ENCODE measurements around the gene DNAJC1. TPM values are rescaled to one million over a fixed set of nuclear protein-coding genes. Genes with fewer than 3 reads are reported as not detected.

DNAJC1 gene
- total and polyA plus RNA-seq, 4 donors, result 21.2 to 48.1 (median 32.5) TPM

GRCh38 chr10:21980691-21981090, 22.8 kb downstream of the DNAJC1 start:
- no peaks in the 10 kb centered on the region for H3K9me3 ChIP-seq (ENCODE audit: control insufficient read depth in 4 of 4, low read length in 3 of 4)
- DNase-seq (ENCODE audit: low spot score), result no peak
- no peaks in the 10 kb centered on the region for H3K27me3 ChIP-seq (ENCODE audit: control insufficient read depth in 4 of 4, insufficient read depth in 4 of 4, low read length in 3 of 4)
- no peak for TF ChIP-seq FOXA1 (IDR thresholded peaks at IDR 0.05)
- no peak for TF ChIP-seq ATF3 (IDR thresholded peaks at IDR 0.05)
- TF ChIP-seq SP1 (IDR thresholded peaks at IDR 0.05), result no peak
- no peak for TF ChIP-seq RXRA (IDR thresholded peaks at IDR 0.05)
- no peak overlapping the region for H3K9ac ChIP-seq (ENCODE audit: low read depth in 1 of 2, low read length in 2 of 2)
- H3K4me1 ChIP-seq (ENCODE audit: control insufficient read depth in 4 of 4, insufficient read depth in 4 of 4, low read length in 3 of 4), result no peaks in the 10 kb centered on the region
- no peak overlapping the region for H3K27ac ChIP-seq (ENCODE audit: low read depth in 1 of 2, low read length in 2 of 2)
- H3K36me3 ChIP-seq (ENCODE audit: control insufficient read depth in 4 of 4, insufficient read depth in 3 of 4, low read depth in 1 of 4, low read length in 3 of 4), result no peaks in the 10 kb centered on the region
- H3K4me3 ChIP-seq (ENCODE audit: low read depth in 1 of 3, low read length in 3 of 3), result no peak overlapping the region

- no peaks in the 10 kb centered on the region for H3K27me3 ChIP-seq (ENCODE audit: control insufficient read depth in 4 of 4, insufficient read depth in 4 of 4, low read length in 3 of 4)
- H3K4me3 ChIP-seq (ENCODE audit: low read depth in 1 of 3, low read length in 3 of 3), result no peak overlapping the region
- no peak overlapping the region for H3K27ac ChIP-seq (ENCODE audit: low read depth in 1 of 2, low read length in 2 of 2)
- WGBS, result 13% methylated on average over 1 of the region's 1 CpG
- no peak for DNase-seq (ENCODE audit: low spot score)
- no peaks in the 10 kb centered on the region for H3K36me3 ChIP-seq (ENCODE audit: control insufficient read depth in 4 of 4, insufficient read depth in 3 of 4, low read depth in 1 of 4, low read length in 3 of 4)
- no peak for TF ChIP-seq RAD21 (IDR thresholded peaks at IDR 0.05)
- no peak for TF ChIP-seq FOXA2 (IDR thresholded peaks at IDR 0.05)
- no peak for TF ChIP-seq TAF1 (conservative IDR thresholded peaks at IDR 0.05)
- no peak for TF ChIP-seq HNF4G (IDR thresholded peaks at IDR 0.05)
- TF ChIP-seq SP1 (IDR thresholded peaks at IDR 0.05), result no peak
- TF ChIP-seq GABPA (IDR thresholded peaks at IDR 0.05 in 1 of 2, conservative IDR thresholded peaks at IDR 0.05 in 1 of 2), result no peak
- no peak for TF ChIP-seq HNF4A (conservative IDR thresholded peaks at IDR 0.05)
- TF ChIP-seq ZBTB33 (IDR thresholded peaks at IDR 0.05), result no peak
- TF ChIP-seq NR2F2 (IDR thresholded peaks at IDR 0.05), result no peak
- no peak for TF ChIP-seq FOXA1 (IDR thresholded peaks at IDR 0.05)
- no peak for TF ChIP-seq EGR1 (IDR thresholded peaks at IDR 0.05; ENCODE audit: low read depth in 2 of 2)
- TF ChIP-seq RXRA (IDR thresholded peaks at IDR 0.05), result no peak
- no peak for TF ChIP-seq ATF3 (IDR thresholded peaks at IDR 0.05)
- peaks cover 0 to 5% (median 2%) of the 10 kb centered on the region in 4 donors for H3K4me1 ChIP-seq (ENCODE audit: control insufficient read depth in 4 of 4, insufficient read depth in 4 of 4, low read length in 3 of 4)
- H3K9ac ChIP-seq (ENCODE audit: low read depth in 1 of 2, low read length in 2 of 2), result no peak overlapping the region
- H3K9me3 ChIP-seq (ENCODE audit: control insufficient read depth in 4 of 4, low read length in 3 of 4), result no peaks in the 10 kb centered on the region
Observed at GRCh38 chr10:21978191-21978862, 25.2 kb downstream of the DNAJC1 start.

- Histone ChIP-seq H3K27ac (ENCODE audit: low read depth in 1 of 2, low read length in 2 of 2) (no peak overlapping the region), H3K9me3 (ENCODE audit: control insufficient read depth in 4 of 4, low read length in 3 of 4) (no peaks in the 10 kb centered on the region), H3K27me3 (ENCODE audit: control insufficient read depth in 4 of 4, insufficient read depth in 4 of 4, low read length in 3 of 4) (no peaks in the 10 kb centered on the region), H3K9ac (ENCODE audit: low read depth in 1 of 2, low read length in 2 of 2) (no peak overlapping the region), H3K4me3 (ENCODE audit: low read depth in 1 of 3, low read length in 3 of 3) (no peak overlapping the region), H3K4me1 (ENCODE audit: control insufficient read depth in 4 of 4, insufficient read depth in 4 of 4, low read length in 3 of 4) (peaks cover 0 to 5% (median 2%) of the 10 kb centered on the region in 4 donors), H3K36me3 (ENCODE audit: control insufficient read depth in 4 of 4, insufficient read depth in 3 of 4, low read depth in 1 of 4, low read length in 3 of 4) (no peaks in the 10 kb centered on the region)
- DNase-seq (ENCODE audit: low spot score), result no peak
- 95% methylated on average over 7 of the region's 7 CpGs for WGBS
- TF ChIP-seq SP1 (IDR thresholded peaks at IDR 0.05) (no peak), FOXA2 (IDR thresholded peaks at IDR 0.05) (no peak), ZBTB33 (IDR thresholded peaks at IDR 0.05) (no peak), YY1 (IDR thresholded peaks at IDR 0.05) (no peak), FOXA1 (IDR thresholded peaks at IDR 0.05) (no peak), CTCF (IDR thresholded peaks at IDR 0.05; ENCODE audit: low read depth, low read length, missing input control) (no peak), HNF4A (conservative IDR thresholded peaks at IDR 0.05) (no peak), REST (IDR thresholded peaks at IDR 0.05) (no peak), NR2F2 (IDR thresholded peaks at IDR 0.05) (no peak), EGR1 (IDR thresholded peaks at IDR 0.05; ENCODE audit: low read depth in 2 of 2) (no peak), RXRA (IDR thresholded peaks at IDR 0.05) (no peak), TAF1 (conservative IDR thresholded peaks at IDR 0.05) (no peak), GABPA (IDR thresholded peaks at IDR 0.05 in 1 of 2, conservative IDR thresholded peaks at IDR 0.05 in 1 of 2) (no peak), HNF4G (IDR thresholded peaks at IDR 0.05) (no peak)
Observed at GRCh38 chr10:21976739-21977138, 26.8 kb downstream of the DNAJC1 start.

Data from liver (tissue), 9 donors.